Fibroblast of skin of right biceps (primary cell): ENCODE data around the gene HNRNPAB.
"Not testable (repeated sequence)": the region's sequence is repeated elsewhere in the genome, so short reads cannot be mapped to it uniquely, and the experiment has no call there.

Experiments
- DNase-seq: peaks from one replicate; pipeline ENCODE4 v3.0.0-alpha.2; 2013

HNRNPAB gene

DNA sequence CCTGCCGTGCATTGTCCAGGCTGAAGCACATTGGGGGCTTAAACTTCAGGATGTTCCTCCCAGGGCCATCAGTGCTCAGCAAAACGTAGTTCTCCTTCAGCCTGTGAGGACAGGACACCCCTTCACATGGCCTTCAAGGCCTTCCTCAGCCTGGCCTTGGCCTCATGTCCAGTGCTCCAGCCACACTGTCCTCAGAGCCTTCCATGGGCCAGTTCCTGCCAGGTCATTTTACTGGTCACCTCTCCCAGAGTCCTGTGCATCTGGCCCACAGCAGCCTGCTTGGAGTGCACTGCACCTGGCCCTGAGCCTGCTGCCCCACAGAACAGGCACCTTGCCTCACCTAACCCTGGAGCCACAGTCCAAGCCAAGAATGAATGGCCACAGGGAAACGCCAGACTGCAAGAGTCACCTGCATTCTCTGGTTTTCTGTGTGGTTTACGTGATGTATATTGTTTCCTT is 8.7 kb downstream of the HNRNPAB start:
- no peak for DNase-seq

DNA sequence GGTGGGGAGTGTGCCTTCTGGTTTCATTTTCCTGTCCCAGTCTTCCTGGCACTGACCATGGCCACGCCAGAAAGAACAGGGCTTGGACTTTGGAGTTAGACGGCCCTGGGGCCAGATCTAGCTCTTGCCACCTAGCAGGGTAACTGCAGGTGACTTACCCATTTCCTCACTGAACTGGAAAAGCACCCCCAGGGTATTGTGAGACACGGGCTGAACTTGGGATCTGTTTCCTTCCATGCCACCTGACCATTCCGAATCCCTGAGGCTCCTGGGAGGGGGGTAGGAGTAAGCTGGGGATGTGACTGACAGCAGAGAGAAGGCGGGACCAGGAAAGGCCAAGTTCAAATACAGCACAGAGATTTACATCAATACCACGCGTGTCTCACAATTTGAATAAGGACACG is 9.4 kb downstream of the HNRNPAB start:
- no peak for DNase-seq

GRCh38 chr5:178214160-178214803 is 9.9 kb downstream of the HNRNPAB start:
- no peak for DNase-seq

DNA sequence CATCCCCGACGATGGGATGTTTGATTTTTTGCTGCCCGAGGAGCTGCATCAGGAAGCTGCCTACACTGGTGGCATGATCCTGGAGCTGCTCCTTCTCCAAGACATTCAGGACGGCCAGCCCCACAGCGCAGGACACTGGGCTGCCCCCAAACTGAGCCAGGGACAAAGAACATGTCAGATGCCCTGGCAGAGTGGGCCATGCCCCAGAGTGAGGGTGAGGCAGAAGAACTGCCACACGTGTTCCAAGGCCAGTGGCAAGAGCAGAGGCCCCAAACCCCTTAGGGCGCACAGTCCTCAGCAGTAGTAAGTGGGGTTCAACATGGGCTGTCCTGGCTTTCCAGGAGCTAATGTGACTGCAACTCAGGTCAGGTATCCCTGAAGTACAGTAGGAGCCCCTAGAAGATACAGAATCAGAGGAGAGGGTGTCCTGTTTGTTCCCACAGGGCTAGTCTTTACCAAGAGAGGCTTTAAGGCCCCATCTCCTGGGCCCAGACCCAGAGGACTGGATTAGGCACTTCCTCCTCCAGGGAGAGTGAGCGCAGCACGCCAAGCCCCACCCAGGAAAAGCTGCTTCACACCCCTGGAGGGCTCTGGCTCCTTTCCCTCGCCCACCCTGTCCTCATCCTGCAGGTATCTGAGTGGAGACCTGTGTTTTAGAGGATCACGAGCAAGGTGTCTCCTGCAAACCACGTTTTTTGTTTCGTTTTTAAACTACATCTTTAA is 11.1 kb downstream of the HNRNPAB start:
- no peak for DNase-seq

- no peak for DNase-seq
These were observed 11.8 kb downstream of the HNRNPAB start for GRCh38 chr5:178216088-178216534.

DNA sequence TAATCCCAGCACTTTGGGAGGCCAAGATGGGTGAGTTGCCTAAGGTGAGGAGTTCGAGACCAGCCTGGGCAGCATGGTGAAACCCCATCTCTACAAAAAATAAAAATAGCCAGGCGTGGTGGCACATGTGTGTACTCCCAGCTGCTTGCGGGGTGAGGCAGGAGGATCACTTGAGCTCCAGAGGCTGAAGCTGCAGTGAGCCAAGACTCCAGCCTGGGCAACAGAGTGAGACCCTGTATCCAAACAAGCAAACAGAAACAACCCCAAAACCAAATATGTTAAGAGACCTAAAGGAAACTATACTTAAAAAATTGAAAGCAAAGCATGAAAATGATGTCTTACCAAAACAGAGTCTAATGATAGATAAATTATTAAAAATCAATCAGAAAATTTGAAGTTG is 12.4 kb downstream of the HNRNPAB start:
- no peak for DNase-seq

DNA sequence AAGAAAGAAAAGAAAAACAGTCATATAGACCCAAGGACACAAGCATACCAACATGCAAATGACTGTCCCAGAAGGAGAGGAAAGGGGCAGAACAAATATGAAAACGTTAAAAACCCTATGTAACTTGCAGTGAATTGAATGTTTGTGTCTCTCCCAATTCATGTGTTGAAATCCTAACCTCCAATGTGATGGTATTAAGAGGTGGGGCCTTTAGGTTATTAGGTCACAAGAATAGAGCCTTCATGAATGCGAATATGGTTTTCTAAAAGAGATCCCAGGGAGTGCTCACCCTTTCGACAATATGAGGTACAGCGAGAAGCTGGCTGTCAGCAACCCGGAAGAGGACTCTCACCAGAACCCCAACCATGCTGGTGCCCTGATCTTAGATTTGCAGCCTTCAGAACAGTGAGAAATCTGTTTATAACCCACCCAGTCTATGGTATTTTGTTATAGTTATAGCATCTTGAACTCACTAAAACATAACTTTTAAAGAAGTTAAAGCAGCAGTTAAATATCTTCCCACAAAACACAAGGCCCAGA is 14.0 kb downstream of the HNRNPAB start:
- DNase-seq = no peak

- DNase-seq = no peak
These were observed 14.5 kb downstream of the HNRNPAB start for GRCh38 chr5:178218827-178219226.

GRCh38 chr5:178221282-178221681 is 16.9 kb downstream of the HNRNPAB start:
- no peak for DNase-seq

DNA sequence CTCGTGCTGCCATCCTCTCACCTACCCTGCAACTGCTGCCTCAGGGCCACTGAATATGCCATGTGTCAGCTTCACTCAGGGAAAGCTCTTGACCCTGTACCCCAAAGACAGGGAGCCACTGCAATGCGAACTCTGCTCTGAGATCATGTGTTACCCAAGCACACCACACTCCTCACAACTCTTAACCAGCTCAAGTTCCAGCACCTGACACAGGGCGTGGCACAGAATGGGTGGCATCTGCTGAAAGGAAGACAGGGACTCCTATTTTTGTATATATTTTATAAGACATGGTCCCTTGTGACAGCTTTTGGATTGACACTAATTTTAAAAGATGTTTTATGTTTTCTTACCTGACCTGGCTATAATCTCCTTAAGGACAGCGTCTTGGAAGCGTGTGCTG is 17.5 kb downstream of the HNRNPAB start:
- DNase-seq = no peak

- no peak for DNase-seq
These were observed 18.0 kb downstream of the HNRNPAB start for GRCh38 chr5:178222292-178222691.

GRCh38 chr5:178223196-178223773 is 19.0 kb downstream of the HNRNPAB start:
- no peak for DNase-seq

- DNase-seq = no peak
These were observed 19.5 kb downstream of the HNRNPAB start for GRCh38 chr5:178223828-178224335.

DNA sequence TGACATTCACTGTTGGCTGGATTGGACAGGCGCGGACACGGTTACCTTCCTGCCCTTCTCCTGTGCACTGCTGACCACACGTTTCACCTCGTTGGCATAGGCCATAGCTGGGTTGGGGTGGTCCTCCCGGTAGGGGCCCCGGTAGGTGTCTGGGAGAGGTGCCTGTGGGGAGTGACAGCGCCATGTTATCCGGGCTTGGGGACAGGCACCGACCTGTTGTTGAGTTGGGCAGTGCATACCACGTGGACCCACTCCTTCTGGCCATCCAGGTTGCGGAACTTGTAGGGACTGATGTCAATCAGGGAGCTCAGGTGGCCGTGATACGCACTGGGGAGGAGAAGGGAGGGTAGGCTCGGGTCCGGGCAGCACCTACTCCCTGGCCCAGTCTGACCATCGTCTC is 20.1 kb downstream of the HNRNPAB start:
- no peak for DNase-seq

DNA sequence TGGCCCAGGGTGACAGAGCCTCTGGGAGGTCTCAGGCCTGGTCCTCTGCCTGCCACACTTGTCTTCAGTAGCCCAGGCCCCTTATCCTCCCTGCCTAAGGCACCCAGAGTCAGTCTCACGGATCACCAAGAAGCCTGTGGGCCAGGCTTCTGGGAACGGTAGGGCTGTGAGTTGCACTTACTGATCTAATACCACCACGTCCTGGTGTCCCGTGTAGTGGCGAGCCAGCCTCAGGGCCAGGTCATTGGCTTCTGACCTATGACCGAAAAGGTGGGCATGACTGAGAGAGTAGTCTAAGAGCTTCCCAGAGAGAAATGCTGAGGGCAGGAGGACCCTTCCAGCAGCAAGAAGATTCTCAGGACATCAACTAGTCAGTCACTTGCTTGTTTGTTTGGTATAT is 20.8 kb downstream of the HNRNPAB start:
- no peak for DNase-seq

DNA sequence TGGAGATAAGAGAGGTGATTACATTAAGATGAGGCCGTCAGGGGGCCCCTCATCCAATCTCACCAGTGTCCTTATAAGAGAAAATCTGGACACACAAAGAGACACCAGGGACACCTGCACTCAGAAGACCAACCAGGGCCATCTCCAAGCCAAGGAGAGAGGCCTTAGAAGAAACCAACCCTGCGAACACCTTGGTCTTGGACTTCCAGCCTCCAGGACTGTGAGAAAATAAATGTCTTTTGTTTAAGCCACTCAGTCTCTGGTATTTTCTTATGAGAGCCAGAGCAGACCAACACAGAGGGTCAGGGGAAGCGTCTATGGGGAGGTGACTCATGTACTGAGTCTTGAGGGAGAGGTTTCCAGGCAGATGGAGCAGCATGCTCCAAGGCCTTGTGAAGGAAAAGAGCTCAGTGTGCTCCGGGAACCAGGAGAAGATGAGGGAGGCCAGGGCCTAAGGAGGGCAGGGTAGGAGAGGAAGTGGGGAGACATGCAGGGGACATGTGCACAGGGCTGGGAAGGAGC is 22.9 kb downstream of the HNRNPAB start:
- DNase-seq = no peak

DNA sequence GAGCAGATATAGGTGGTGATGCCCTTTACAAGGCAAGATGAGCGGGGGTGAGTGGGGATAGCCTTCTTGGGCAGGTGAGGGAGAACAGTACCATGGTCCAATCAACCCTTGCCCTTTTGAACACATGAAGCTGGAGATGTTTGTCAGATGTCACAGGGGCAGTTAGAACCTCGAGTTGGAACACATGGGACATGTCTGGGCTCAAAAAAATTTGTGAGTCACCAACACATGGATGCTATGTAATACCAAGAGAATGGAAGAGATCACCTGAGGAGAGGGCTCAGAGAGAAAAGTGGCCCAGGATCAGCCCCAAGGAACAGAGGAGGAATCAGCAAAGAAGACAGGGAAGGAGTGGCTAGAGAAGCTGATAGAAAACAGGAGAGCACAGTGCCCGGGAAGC is 23.6 kb downstream of the HNRNPAB start:
- no peak for DNase-seq

GRCh38 chr5:178228609-178229008 is 24.3 kb downstream of the HNRNPAB start:
- DNase-seq = no peak

GRCh38 chr5:178229111-178229510 is 24.8 kb downstream of the HNRNPAB start:
- not testable (repeated sequence) for DNase-seq

- no peak for DNase-seq
These were observed 25.5 kb downstream of the HNRNPAB start for GRCh38 chr5:178229861-178230260.

DNA sequence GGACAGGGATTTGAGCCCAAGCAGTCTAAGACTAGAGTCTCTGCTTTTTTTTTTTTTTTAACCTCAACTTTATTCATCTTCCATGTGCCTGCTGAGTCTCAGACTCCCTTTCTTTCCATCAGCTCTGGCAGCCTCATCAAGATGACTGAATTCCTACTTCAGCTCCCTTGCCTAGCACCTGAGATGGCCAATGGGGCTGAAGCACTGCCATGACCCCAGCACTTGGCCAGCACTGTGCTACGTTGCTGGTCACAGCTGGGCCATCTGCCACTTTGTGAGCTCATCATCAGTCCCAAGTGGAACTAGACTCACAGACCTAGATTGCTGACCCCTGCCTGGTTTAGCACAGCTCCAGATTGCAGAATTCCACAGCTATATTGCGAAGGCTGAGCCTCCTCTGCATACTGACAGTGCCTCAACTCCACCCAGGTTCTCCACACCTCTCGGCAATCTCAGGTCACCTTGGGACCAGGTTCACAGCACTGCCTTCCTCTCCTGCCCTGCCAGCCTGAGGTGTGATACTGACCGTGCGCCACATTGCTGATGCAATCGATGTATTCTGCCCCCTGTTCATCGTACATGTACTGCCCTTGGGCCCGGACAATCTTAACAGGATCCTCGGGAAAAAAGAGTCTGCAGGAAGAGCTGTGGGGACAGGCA is 26.7 kb downstream of the HNRNPAB start:
- DNase-seq = no peak

DNA sequence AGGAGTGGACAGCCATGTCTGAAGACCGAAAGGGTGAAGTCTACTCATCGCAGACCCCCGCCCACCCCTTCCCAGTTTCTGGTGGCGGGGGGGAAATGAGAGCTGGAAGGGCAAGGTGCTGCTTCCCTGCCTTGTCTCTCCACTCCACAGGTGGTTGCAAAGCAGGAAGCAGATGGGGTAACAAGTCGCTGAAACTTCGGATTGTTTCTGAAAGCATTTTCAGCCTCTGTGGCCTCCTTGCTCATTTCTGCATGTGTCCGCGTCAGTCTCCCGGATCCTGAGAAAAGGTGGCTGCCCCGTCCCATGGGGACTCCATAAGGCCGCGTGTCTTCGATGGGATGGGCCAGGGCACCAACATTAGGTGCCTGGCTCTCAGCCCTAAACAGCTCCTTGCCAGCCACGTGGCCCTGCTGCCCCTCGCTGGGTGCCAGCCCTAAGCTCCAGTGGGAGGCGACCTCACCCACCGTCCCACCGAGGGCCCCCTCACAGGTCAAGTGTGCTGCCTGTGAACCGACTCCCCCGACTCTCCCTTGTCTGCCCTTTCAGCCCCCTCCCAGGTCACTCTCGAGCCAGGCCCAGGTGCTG is 27.3 kb downstream of the HNRNPAB start:
- no peak for DNase-seq
